Small intestine (tissue), 7 donors: ENCODE data around the gene FNDC3A. TPM values are rescaled to one million over a fixed set of nuclear protein-coding genes. Genes with fewer than 3 reads are reported as not detected.

Experiments
- DNase-seq, 2 donors: peaks; one replicate each; pipeline versions ENCODE4 v3.0.0 to v3.0.0-alpha.2; 2013
- FAIRE-seq: peaks from 2 replicates; lab custom pipeline; 2012; peaks lifted over from hg19 to GRCh38; lab: Jason Lieb, UNC
- H3K27ac ChIP-seq, 3 donors: one replicate each; pipeline ENCODE4 v1.5.1; 2013; ENCODE audit warnings: low read length in 2 of 3, mild to moderate bottlenecking in 2 of 3, control low read depth in 1 of 3, inconsistent platforms in 1 of 3, low read depth in 1 of 3, moderate library complexity in 1 of 3
- H3K27me3 ChIP-seq, 3 donors: one replicate each; pipeline ENCODE4 v1.6.1; 2013; ENCODE audit warnings: low read length in 3 of 3, inconsistent platforms in 1 of 3; ENCODE audit not compliant: control insufficient read depth in 3 of 3, insufficient read depth in 3 of 3
- H3K36me3 ChIP-seq, 3 donors: one replicate each; pipeline ENCODE4 v1.6.1; 2013; ENCODE audit warnings: low read length in 3 of 3, inconsistent platforms in 1 of 3, low read depth in 1 of 3, mild to moderate bottlenecking in 1 of 3, moderate library complexity in 1 of 3; ENCODE audit not compliant: control insufficient read depth in 3 of 3, insufficient read depth in 2 of 3
- H3K4me1 ChIP-seq, 3 donors: one replicate each; pipeline ENCODE4 v1.6.1; 2013; ENCODE audit warnings: low read length in 2 of 3, inconsistent platforms in 1 of 3, low read depth in 1 of 3, mild to moderate bottlenecking in 1 of 3, moderate library complexity in 1 of 3; ENCODE audit not compliant: control insufficient read depth in 3 of 3, insufficient read depth in 2 of 3
- H3K4me3 ChIP-seq, 3 donors: one replicate each; pipeline ENCODE4 v1.5.1; 2013; ENCODE audit warnings: low read length in 3 of 3, control low read depth in 1 of 3, inconsistent platforms in 1 of 3, low read depth in 1 of 3, mild to moderate bottlenecking in 1 of 3, moderate library complexity in 1 of 3
- H3K9me3 ChIP-seq, 2 donors: one replicate each; pipeline ENCODE4 v1.6.1; 2013; ENCODE audit warnings: low read depth in 1 of 2, low read length in 1 of 2; ENCODE audit not compliant: control insufficient read depth in 2 of 2, insufficient read depth in 1 of 2
- whole genome bisulfite sequencing, 3 donors: extraction: QIAGEN DNeasy Blood & Tissue Kit; methylation state at CpG; one replicate each; pipeline ENCODE4 v1.1.7; 2013; 5-methylcytosine and 5-hydroxymethylcytosine counted together
- polyA plus RNA-seq, 4 donors: library from polyadenylated mRNA; stranded (reverse) in 3 of 4; unstranded in 1 of 4; fragments of 200-250 nt in 3 of 4; fragments of 120-200 nt in 1 of 4; gene quantifications; one replicate each; pipeline versions ENCODE4 v1.2.1 to v1.2.3, GENCODE V29; 2013
- donor health status: healthy with polysubstance abuse.
- donor health status: control.
- donor health status: control.
- donor health status: Bipolar disorder and iron deficiency.
- donor health status: healthy.

FNDC3A gene
- polyA plus RNA-seq, 4 donors = 18.4 to 60.1 (median 24.7) TPM

DNA sequence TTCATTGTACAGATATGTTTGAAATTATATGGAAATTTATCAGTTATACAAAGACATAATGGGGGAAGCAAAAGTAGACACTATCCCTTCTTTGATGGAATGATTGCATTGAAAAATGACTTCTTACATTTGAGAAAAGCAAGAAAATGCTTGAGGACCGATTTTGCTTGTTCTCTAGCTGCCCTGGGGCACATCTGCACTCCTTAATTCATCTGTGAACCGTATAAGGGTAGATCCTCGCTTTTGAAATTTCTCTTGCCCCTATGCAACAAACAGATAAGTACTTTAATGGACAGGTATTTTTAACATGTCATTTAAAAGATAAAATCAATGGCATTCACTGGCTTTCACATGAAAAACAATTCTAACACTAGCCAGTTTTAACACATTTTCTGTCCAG is 230.9 kb downstream of the FNDC3A start:
- Histone ChIP-seq H3K36me3 (peaks cover 4 to 16% (median 10%) of the 10 kb centered on the region in 3 donors), H3K4me1 (no peaks in the 10 kb centered on the region), H3K27me3 (no peaks in the 10 kb centered on the region), H3K27ac (no peak overlapping the region), H3K9me3 (no peaks in the 10 kb centered on the region), H3K4me3 (no peak overlapping the region)
- DNase-seq (no peak), FAIRE-seq (no peak)
- 93 to 98% (median 94%) methylated on average over 3 of the region's 3 CpGs for WGBS, 3 donors

DNA sequence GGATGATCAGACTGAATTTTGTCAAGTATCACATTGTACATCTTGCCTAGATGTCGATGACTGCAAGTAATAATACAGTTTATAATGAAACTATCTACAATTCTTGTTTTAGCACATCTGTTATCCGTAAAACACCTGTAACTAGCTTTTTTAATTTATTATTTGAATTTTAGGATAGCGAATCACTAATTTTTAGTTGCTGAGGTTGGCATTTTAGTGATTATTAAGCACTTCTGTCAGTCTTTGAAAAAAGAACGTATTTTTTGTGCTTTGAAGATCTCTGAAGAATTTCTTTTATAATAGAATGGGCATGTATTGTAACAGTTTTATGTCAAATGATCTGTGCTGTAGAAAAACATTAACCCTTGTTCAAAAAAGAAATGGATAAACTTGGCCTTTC is 232.9 kb downstream of the FNDC3A start:
- peaks cover 0 to 12% (median 7%) of the 10 kb centered on the region in 3 donors for H3K36me3 ChIP-seq
- H3K27me3 ChIP-seq = no peaks in the 10 kb centered on the region
- no peak overlapping the region for H3K27ac ChIP-seq
- FAIRE-seq (no peak), DNase-seq (no peak)
- no peaks in the 10 kb centered on the region for H3K9me3 ChIP-seq
- H3K4me1 ChIP-seq = no peaks in the 10 kb centered on the region
- WGBS, 3 donors = 97 to 99% (median 97%) methylated on average over 4 of the region's 4 CpGs
- H3K4me3 ChIP-seq = no peak overlapping the region

GRCh38 chr13:49210114-49210513 is 234.4 kb downstream of the FNDC3A start:
- FAIRE-seq = no peak
- Histone ChIP-seq H3K4me3 (no peak overlapping the region), H3K4me1 (no peaks in the 10 kb centered on the region), H3K27ac (no peak overlapping the region), H3K36me3 (peaks cover 0 to 12% (median 4%) of the 10 kb centered on the region in 3 donors), H3K27me3 (no peaks in the 10 kb centered on the region), H3K9me3 (no peaks in the 10 kb centered on the region)
- no peak for DNase-seq
- 92 to 100% (median 93%) methylated on average over 1 of the region's 1 CpG for WGBS, 3 donors

- H3K36me3 ChIP-seq = peaks cover 0 to 12% (median 4%) of the 10 kb centered on the region in 3 donors
- DNase-seq (no peak), FAIRE-seq (no peak)
- H3K4me1 ChIP-seq = no peaks in the 10 kb centered on the region
- H3K9me3 ChIP-seq = no peaks in the 10 kb centered on the region
- H3K27me3 ChIP-seq = no peaks in the 10 kb centered on the region
- no peak overlapping the region for H3K27ac ChIP-seq
- 93 to 95% (median 94%) methylated on average over 5 of the region's 5 CpGs for WGBS, 3 donors
- H3K4me3 ChIP-seq = no peak overlapping the region
Measured at GRCh38 chr13:49210669-49211068, 235.0 kb downstream of the FNDC3A start.

DNA sequence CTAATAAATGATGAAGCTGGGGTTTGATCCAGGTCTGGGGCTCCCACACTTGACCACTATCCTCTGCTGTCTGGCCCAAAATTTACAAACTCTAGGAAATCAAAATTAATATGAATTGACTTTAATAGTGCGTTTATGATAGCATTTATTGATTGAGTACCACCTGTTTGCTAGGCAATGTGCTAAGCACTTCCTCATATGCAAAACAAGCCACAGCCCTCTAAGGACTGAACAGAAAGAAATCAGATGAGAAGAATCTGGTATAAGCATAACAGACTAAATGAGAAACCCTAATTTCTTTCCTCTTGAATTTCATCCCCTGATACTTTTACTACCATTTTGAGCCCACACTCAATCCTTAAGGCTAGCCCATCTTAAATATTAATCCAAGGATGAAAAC is 237.8 kb downstream of the FNDC3A start:
- Histone ChIP-seq H3K27ac (no peak overlapping the region), H3K36me3 (peaks cover 0 to 8% (median 0%) of the 10 kb centered on the region in 3 donors), H3K4me1 (peaks cover 0 to 3% (median 0%) of the 10 kb centered on the region in 3 donors), H3K4me3 (no peak overlapping the region), H3K27me3 (peaks cover 0 to 17% (median 10%) of the 10 kb centered on the region in 3 donors), H3K9me3 (no peaks in the 10 kb centered on the region)
- no peak for FAIRE-seq
- DNase-seq = peak in 1 of 2 donors; percentile 18
- WGBS, 3 donors = 15 to 60% (median 49%) methylated on average over 1 of the region's 1 CpG

DNA sequence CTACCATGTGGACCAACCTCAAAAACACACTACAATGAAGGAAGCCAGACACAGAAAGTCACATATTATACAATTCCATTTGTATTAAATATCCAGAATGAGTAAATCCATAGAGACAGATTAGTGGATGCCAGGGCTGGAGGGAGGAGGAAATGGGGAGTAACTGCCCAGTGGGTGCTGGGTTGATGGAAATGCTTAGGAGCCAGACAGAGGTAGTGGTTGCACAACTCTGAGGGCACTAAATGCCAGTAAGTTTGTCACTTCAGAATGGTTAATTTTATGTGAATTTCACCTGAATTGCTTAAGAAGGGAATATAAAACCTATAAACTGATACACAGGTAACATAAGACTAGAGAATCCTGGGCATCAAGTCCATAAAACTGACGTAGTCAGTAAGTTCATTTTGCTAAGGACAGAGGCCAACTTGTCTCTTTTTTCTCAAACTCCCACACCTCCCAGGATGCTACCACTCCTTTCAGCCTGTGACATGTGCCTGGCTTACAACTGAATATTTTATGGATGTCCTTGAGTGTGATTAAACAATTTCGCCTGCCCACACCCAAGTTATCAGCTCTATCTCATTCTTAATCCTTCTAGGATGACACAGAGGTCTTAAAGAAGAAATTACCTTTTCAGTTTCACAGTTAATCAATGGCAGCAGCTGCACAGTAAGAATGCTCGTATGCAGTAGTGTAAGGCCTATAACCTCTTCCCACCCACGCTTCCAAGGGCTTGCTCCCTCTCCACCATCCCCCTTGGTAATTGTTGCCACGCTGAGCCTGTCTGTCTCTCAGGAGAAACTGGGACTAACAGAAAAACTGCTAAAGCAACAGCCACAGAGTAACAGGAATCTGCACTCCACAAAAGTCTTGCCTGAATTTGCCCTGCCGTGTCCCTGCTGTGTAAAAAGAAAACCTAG is 238.5 kb downstream of the FNDC3A start:
- WGBS, 3 donors = 57 to 67% (median 67%) methylated on average over 6 of the region's 6 CpGs
- no peak overlapping the region for H3K27ac ChIP-seq
- no peak for FAIRE-seq
- H3K36me3 ChIP-seq = peaks cover 0 to 8% (median 0%) of the 10 kb centered on the region in 3 donors
- DNase-seq = peak in 1 of 2 donors; percentile 8
- no peak overlapping the region for H3K4me3 ChIP-seq
- no peaks in the 10 kb centered on the region for H3K9me3 ChIP-seq
- H3K27me3 ChIP-seq = peaks cover 0 to 24% (median 12%) of the 10 kb centered on the region in 3 donors
- H3K4me1 ChIP-seq = peaks cover 0 to 6% (median 0%) of the 10 kb centered on the region in 3 donors

DNA sequence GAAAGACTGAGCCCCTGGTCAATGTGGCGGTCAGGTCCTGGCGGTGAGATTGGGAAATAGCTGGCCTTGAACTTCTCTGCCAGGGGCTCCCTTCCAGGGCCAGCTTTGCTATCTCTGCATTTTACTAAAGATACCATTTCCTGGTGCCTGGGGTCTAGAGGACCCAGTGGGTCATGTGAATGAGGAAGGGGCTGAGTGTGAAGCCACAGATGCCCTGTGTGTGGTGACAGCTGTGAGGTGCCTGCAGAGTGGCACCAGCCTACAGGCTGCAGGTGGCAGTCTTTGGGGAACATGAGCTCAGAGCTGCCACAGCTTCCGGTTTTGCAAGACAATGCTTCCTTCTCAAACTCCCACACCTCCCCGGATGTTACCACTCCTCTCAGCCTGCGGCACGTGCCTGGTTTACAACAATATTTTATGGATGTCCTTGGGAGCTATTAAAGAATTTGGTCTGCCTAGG is 239.2 kb downstream of the FNDC3A start:
- no peaks in the 10 kb centered on the region for H3K9me3 ChIP-seq
- WGBS, 3 donors = 40 to 45% (median 41%) methylated on average over 6 of the region's 6 CpGs
- H3K4me3 ChIP-seq = no peak overlapping the region
- no peak overlapping the region for H3K27ac ChIP-seq
- DNase-seq = peak; percentile 41 to 50
- FAIRE-seq = no peak
- peaks cover 2 to 30% (median 12%) of the 10 kb centered on the region in 3 donors for H3K27me3 ChIP-seq
- H3K36me3 ChIP-seq = peaks cover 0 to 6% (median 0%) of the 10 kb centered on the region in 3 donors
- H3K4me1 ChIP-seq = peaks cover 0 to 6% (median 0%) of the 10 kb centered on the region in 3 donors

- peaks cover 0 to 6% (median 2%) of the 10 kb centered on the region in 3 donors for H3K4me1 ChIP-seq
- H3K27ac ChIP-seq = no peak overlapping the region
- DNase-seq (no peak), FAIRE-seq (no peak)
- H3K36me3 ChIP-seq = no peaks in the 10 kb centered on the region
- H3K27me3 ChIP-seq = peaks cover 12 to 41% (median 21%) of the 10 kb centered on the region in 3 donors
- no peaks in the 10 kb centered on the region for H3K9me3 ChIP-seq
- 79 to 95% (median 90%) methylated on average over 6 of the region's 6 CpGs for WGBS, 3 donors
- no peak overlapping the region for H3K4me3 ChIP-seq
Measured at GRCh38 chr13:49216334-49216733, 240.6 kb downstream of the FNDC3A start.
